Osteoblast (primary cell): ENCODE data around the gene MAMDC2. TPM values are rescaled to one million over a fixed set of nuclear protein-coding genes. Genes with fewer than 3 reads are reported as not detected.
"Not testable (repeated sequence)": the region's sequence is repeated elsewhere in the genome, so short reads cannot be mapped to it uniquely, and the experiment has no call there.

Experiments used
- DNase-seq: peaks from one replicate; pipeline ENCODE4 v3.0.0; 2011; ENCODE audit warnings: low spot score, mixed read lengths; ENCODE audit not compliant: insufficient read length; ENCODE audit errors: missing footprints
- H2AFZ ChIP-seq: 2 replicates; pipeline ENCODE4 v1.6.0; 2011; ENCODE audit warnings: mild to moderate bottlenecking, low read length
- H3K27ac ChIP-seq: 2 replicates; pipeline ENCODE4 v1.5.1; 2011; ENCODE audit warnings: mild to moderate bottlenecking, low read depth, low read length, moderate library complexity
- H3K27me3 ChIP-seq: 2 replicates; pipeline ENCODE4 v1.6.0; 2012; ENCODE audit warnings: mild to moderate bottlenecking, control low read depth, inconsistent platforms, low read length, moderate library complexity; ENCODE audit not compliant: insufficient read depth
- H3K36me3 ChIP-seq: 2 replicates; pipeline ENCODE4 v1.5.1; 2011; ENCODE audit warnings: mild to moderate bottlenecking, low read length, control low read depth, moderate library complexity; ENCODE audit not compliant: insufficient read depth
- H3K4me1 ChIP-seq: 2 replicates; pipeline ENCODE4 v1.5.1; 2011; ENCODE audit warnings: mild to moderate bottlenecking, low read length, control low read depth, moderate library complexity; ENCODE audit not compliant: insufficient read depth
- H3K4me2 ChIP-seq: 2 replicates; pipeline ENCODE4 v1.6.0; 2011; ENCODE audit warnings: mild to moderate bottlenecking, low read length; ENCODE audit not compliant: insufficient read depth
- H3K4me3 ChIP-seq: fragments of 200-600 bp; sonication (generic); 3 replicates; pipeline ENCODE4 v1.5.1; 2012; ENCODE audit warnings: mild to moderate bottlenecking, low read length, inconsistent platforms; ENCODE audit not compliant: insufficient read depth
- H3K79me2 ChIP-seq: 2 replicates; pipeline ENCODE4 v1.6.0; 2012; ENCODE audit warnings: mild to moderate bottlenecking, low read length, control low read depth, inconsistent platforms; ENCODE audit not compliant: insufficient read depth
- H3K9me3 ChIP-seq: 2 replicates; pipeline ENCODE4 v1.5.1; 2011; ENCODE audit warnings: low read depth, low read length, control low read depth
- H4K20me1 ChIP-seq: 2 replicates; pipeline ENCODE4 v1.6.0; 2012; ENCODE audit warnings: mild to moderate bottlenecking, low read length, control low read depth; ENCODE audit not compliant: insufficient read depth
- CTCF ChIP-seq: IDR thresholded peaks from 2 replicates; pipeline ENCODE4 v1.5.1; 2011; ENCODE audit warnings: mild to moderate bottlenecking, low read depth, low read length, moderate library complexity; ENCODE audit errors: extremely low read depth
- total RNA-seq: library from RNA; depleted of rRNA; stranded (reverse); fragments of >200 nt; gene quantifications from 2 replicates; pipeline ENCODE4 v1.2.3, GENCODE V29; 2012

The MAMDC2 gene
- total RNA-seq, 1 donor: 1.4 TPM

DNA sequence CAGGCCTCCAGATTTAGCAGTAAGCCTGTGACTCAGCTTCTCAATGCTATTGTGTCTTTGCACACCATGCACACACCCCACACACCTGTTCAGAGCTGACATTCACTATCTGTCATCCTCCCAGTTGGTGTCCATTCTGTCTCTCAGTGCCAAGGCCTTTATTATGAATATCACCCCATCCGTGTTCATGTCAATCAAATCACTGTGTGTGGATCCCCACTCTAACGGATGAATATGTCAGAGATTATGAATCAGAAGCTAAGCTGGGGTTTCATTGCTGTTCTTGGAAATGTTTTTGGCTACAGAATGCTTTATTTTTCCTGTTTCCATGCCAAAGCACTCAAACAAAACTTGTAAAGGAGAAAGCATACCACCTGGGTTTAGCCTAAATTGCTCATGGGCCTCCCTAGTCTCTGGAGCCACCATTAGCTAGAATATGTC is 9.4 kb upstream of the MAMDC2 start:
- TF ChIP-seq CTCF: no peak
- H3K27me3 ChIP-seq: no peaks in the 10 kb centered on the region
- no peak overlapping the region for H3K4me3 ChIP-seq
- DNase-seq: peak; percentile 83
- no peak overlapping the region for H2AFZ ChIP-seq
- H3K9me3 ChIP-seq: no peaks in the 10 kb centered on the region
- H4K20me1 ChIP-seq: no peaks in the 10 kb centered on the region
- H3K4me2 ChIP-seq: peak overlapping the region; percentile 32
- peak overlapping the region; percentile 52 for H3K27ac ChIP-seq
- no peaks in the 10 kb centered on the region for H3K79me2 ChIP-seq
- H3K36me3 ChIP-seq: no peaks in the 10 kb centered on the region
- peaks cover 23% of the 10 kb centered on the region for H3K4me1 ChIP-seq

- Histone ChIP-seq H3K79me2 (no peaks in the 10 kb centered on the region), H3K27me3 (no peaks in the 10 kb centered on the region), H3K27ac (no peak overlapping the region), H3K9me3 (no peaks in the 10 kb centered on the region), H3K4me2 (no peak overlapping the region), H3K36me3 (no peaks in the 10 kb centered on the region), H4K20me1 (no peaks in the 10 kb centered on the region), H3K4me3 (no peak overlapping the region), H2AFZ (no peak overlapping the region), H3K4me1 (peaks cover 20% of the 10 kb centered on the region)
- DNase-seq: no peak
- TF ChIP-seq CTCF: no peak
Measured at GRCh38 chr9:70035691-70036090, 8.0 kb upstream of the MAMDC2 start.

- H2AFZ ChIP-seq: no peak overlapping the region
- H3K79me2 ChIP-seq: no peaks in the 10 kb centered on the region
- DNase-seq: peak; percentile 47
- H3K27me3 ChIP-seq: no peaks in the 10 kb centered on the region
- peaks cover 13% of the 10 kb centered on the region for H3K4me1 ChIP-seq
- no peak overlapping the region for H3K4me2 ChIP-seq
- TF ChIP-seq CTCF: no peak
- H3K9me3 ChIP-seq: no peaks in the 10 kb centered on the region
- H4K20me1 ChIP-seq: no peaks in the 10 kb centered on the region
- no peaks in the 10 kb centered on the region for H3K36me3 ChIP-seq
- no peak overlapping the region for H3K4me3 ChIP-seq
- H3K27ac ChIP-seq: no peak overlapping the region
Measured at GRCh38 chr9:70036641-70037040, 7.0 kb upstream of the MAMDC2 start.

- not testable (repeated sequence) for H3K79me2 ChIP-seq, H3K9me3 ChIP-seq, H3K4me3 ChIP-seq, H3K4me2 ChIP-seq, H3K27me3 ChIP-seq, H2AFZ ChIP-seq, H3K36me3 ChIP-seq, DNase-seq, H4K20me1 ChIP-seq, H3K27ac ChIP-seq
- H3K4me1 ChIP-seq: peaks cover 15% of the 10 kb centered on the region
Measured at GRCh38 chr9:70038171-70038621, 5.5 kb upstream of the MAMDC2 start.
